Cardiac muscle cell (in vitro differentiated cells and primary cell): ENCODE results near the gene DIO2. TPM values are rescaled to one million over a fixed set of nuclear protein-coding genes. Genes with fewer than 3 reads are reported as not detected.
A peak's percentile ranks its signal among the peaks of the same experiment; 100 is the strongest.

Source experiments
- DNase-seq, 2 donors: peaks; one replicate each; pipeline versions ENCODE4 v3.0.0 to v3.0.0-alpha.2; 2010 to 2017; ENCODE audit warnings: low read depth in 1 of 2, low spot score in 1 of 2
- H3K27ac ChIP-seq: fragments of 200-600 bp; sonication (generic); 2 replicates; pipeline ENCODE4 v1.5.1; 2016
- H3K27me3 ChIP-seq: fragments of 200-600 bp; sonication (generic); 2 replicates; pipeline ENCODE4 v1.6.0; 2016; ENCODE audit warnings: control low read depth
- H3K36me3 ChIP-seq: fragments of 200-600 bp; sonication (generic); 2 replicates; pipeline ENCODE4 v1.5.1; 2016; ENCODE audit warnings: control low read depth
- H3K4me1 ChIP-seq: fragments of 200-600 bp; sonication (generic); 2 replicates; pipeline ENCODE4 v1.8.1; 2017; ENCODE audit warnings: low read depth, mild to moderate bottlenecking, mixed run types
- H3K4me3 ChIP-seq: fragments of 200-600 bp; sonication (generic); 2 replicates; pipeline ENCODE4 v1.5.1; 2016; ENCODE audit warnings: mild to moderate bottlenecking
- H3K9me3 ChIP-seq: fragments of 200-600 bp; sonication (generic); 2 replicates; pipeline ENCODE4 v1.5.1; 2017; ENCODE audit warnings: low read depth, mild to moderate bottlenecking, control low read depth
- CTCF ChIP-seq: IDR thresholded peaks from 2 replicates; pipeline ENCODE4 v1.5.1; 2012; ENCODE audit warnings: low read depth, mild to moderate bottlenecking, low read length
- polyA plus RNA-seq: library from polyadenylated mRNA; unstranded; fragments of >200 nt; fragmentation: Nextera tagmentation; extraction: Ambion mirVana; gene quantifications from 2 replicates; pipeline ENCODE4 v1.2.1, GENCODE V29; 2016
- total RNA-seq: library from RNA; depleted of rRNA; stranded (reverse); fragments of >200 nt; gene quantifications from 2 replicates; pipeline ENCODE4 v1.2.3, GENCODE V29; 2016

The DIO2 gene
- total and polyA plus RNA-seq, 2 experiments from 2014 or later: 0.11 to 0.66 TPM

- Histone ChIP-seq H3K4me1 (peaks cover 10% of the 10 kb centered on the region), H3K4me3 (no peak overlapping the region), H3K27ac (no peak overlapping the region), H3K9me3 (no peaks in the 10 kb centered on the region), H3K27me3 (no peaks in the 10 kb centered on the region), H3K36me3 (no peaks in the 10 kb centered on the region)
- peak; percentile 84 for TF ChIP-seq CTCF
- DNase-seq: peak; percentile 53 to 89
Observed at GRCh38 chr14:80213602-80214001, 2.3 kb upstream of the DIO2 start.

DNA sequence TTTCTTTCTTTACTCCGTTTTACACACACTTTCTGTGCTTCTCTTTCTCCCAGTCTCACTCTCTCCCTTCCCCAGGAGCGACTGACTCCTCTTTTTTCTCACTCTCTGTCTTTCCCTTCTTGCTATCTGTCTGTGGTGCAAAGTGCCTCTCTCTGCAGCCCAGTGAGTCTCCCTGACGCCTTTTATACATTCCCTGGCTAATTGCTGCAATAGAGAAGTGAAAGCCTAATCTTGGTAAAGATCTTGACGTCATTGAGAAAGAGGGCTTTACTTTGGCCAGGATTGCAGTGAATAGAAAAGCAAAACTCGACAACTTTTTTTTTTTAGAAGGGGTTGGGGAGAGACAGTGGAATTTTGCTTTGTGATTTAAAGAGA, 706 bp upstream of the DIO2 start:
- H3K4me1 ChIP-seq: peaks cover 7% of the 10 kb centered on the region
- peak; percentile 4 to 69 for DNase-seq

GRCh38 chr14:80208461-80208860, 2.8 kb downstream of the DIO2 start:
- Histone ChIP-seq H3K27ac (no peak overlapping the region), H3K4me3 (no peak overlapping the region), H3K36me3 (no peaks in the 10 kb centered on the region), H3K4me1 (peaks cover 7% of the 10 kb centered on the region), H3K27me3 (no peaks in the 10 kb centered on the region), H3K9me3 (no peaks in the 10 kb centered on the region)
- no peak for DNase-seq
- no peak for TF ChIP-seq CTCF

More for the DNA sequence above, 706 bp upstream of the DIO2 start:
- Histone ChIP-seq H3K9me3 (no peaks in the 10 kb centered on the region), H3K4me3 (no peak overlapping the region), H3K36me3 (no peaks in the 10 kb centered on the region), H3K27me3 (no peaks in the 10 kb centered on the region), H3K27ac (no peak overlapping the region)
- TF ChIP-seq CTCF: no peak

DNA sequence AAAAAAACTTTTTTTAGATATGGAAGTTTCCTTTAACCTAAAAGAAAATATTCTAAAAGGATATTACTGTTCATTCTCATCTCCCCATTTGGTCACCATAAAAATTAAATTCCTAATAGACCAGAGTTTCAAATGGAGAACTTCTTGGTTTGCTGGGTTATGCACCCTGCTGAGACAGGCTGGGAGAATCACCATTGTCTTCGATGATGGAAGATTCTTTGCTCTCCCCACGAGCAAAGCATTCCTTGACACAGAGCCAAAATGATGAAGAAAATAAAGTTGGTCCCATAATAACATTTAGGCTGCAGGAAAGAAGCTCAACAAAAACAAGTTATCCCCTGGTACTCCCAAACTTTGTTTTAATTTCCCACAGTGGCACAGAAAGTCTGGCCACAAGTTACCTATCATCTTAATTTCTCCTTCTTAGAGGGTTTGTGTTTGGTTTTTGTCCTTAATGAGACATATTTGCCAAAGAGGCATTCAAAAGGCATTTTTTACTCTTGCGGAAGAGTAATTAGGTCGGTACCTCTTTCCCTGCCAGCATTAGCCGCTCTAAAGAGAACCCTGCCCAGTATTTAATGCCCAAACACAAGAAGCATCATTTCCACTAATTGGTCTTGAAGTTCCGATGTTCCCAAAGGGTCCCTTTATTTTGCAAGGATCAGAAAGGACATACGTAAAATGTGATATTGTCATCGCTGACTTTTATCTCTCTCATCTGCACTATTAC, 4.8 kb downstream of the DIO2 start:
- H3K9me3 ChIP-seq: no peaks in the 10 kb centered on the region
- no peaks in the 10 kb centered on the region for H3K36me3 ChIP-seq
- no peak for TF ChIP-seq CTCF
- H3K27me3 ChIP-seq: no peaks in the 10 kb centered on the region
- no peak overlapping the region for H3K4me3 ChIP-seq
- no peak overlapping the region for H3K27ac ChIP-seq
- no peak for DNase-seq
- no peaks in the 10 kb centered on the region for H3K4me1 ChIP-seq

- peak in 1 of 2 donors; percentile 8 for DNase-seq
- Histone ChIP-seq H3K36me3 (no peaks in the 10 kb centered on the region), H3K9me3 (no peaks in the 10 kb centered on the region), H3K4me3 (no peak overlapping the region), H3K27ac (no peak overlapping the region), H3K27me3 (no peaks in the 10 kb centered on the region), H3K4me1 (no peaks in the 10 kb centered on the region)
- TF ChIP-seq CTCF: peak; percentile 34
Observed at GRCh38 chr14:80202888-80203562, 8.3 kb downstream of the DIO2 start.
